Measurements from ENCODE around the gene NDUFAF7.
"Not testable (repeated sequence)": the region's sequence is repeated elsewhere in the genome, so short reads cannot be mapped to it uniquely, and the experiment has no call there.

NDUFAF7 gene, protein sequence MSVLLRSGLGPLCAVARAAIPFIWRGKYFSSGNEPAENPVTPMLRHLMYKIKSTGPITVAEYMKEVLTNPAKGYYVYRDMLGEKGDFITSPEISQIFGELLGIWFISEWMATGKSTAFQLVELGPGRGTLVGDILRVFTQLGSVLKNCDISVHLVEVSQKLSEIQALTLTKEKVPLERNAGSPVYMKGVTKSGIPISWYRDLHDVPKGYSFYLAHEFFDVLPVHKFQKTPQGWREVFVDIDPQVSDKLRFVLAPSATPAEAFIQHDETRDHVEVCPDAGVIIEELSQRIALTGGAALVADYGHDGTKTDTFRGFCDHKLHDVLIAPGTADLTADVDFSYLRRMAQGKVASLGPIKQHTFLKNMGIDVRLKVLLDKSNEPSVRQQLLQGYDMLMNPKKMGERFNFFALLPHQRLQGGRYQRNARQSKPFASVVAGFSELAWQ
- total RNA-seq, result 49.0 to 49.9 reads per million in 2 donors

DNA sequence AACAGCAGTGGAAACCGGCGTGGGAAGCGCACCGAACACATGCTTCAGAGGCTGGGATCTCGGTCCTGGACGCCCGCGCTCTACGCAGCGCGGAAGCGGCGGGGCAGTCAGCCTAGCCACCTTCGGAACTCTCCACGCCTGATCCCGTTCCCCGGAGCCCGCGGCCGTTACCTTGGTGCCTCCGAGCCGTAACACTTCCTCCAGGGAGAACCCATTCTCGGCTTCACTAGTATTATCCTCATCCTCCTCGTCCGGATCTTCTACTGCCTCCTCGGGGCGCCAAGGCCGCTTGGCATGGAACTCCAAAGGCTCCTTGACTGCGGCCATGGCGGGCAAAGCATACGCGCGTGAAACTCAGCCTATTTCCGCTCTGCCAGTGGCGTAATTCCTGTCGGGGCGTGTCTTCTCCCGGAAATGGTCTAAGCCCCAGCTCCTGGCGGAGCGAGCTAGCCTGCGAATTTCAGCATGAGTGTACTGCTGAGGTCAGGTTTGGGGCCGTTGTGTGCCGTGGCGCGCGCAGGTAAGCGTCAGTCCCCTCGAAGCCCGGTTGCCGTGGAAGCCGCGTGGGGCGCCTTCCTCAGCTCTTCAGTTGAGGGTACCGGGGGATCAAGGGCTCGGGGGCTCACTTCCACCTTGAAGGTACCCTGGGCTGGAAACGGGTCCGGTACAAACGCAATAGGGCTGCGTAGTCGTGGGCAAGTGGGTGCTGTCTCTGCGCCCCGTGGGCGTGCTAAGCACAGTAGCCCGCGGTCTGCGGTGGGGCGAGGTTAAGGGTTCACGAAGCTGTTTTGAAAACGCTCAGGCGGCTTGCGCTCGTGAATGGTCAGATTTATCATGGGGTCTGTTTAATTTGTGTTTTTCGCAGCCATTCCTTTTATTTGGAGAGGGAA lies at the start of gene NDUFAF7, which contains the start of gene CEBPZ:
NDUFAF7 (plus strand) TSS at position 418 of the 890 bp plus-strand sequence; CDS start at position 466, 48 bp downstream.
CEBPZ (minus strand) TSS at position 356 of the 890 bp plus-strand sequence; CDS start at position 327, 29 bp downstream.
- peak; percentile 58 for DNase-seq

DNA sequence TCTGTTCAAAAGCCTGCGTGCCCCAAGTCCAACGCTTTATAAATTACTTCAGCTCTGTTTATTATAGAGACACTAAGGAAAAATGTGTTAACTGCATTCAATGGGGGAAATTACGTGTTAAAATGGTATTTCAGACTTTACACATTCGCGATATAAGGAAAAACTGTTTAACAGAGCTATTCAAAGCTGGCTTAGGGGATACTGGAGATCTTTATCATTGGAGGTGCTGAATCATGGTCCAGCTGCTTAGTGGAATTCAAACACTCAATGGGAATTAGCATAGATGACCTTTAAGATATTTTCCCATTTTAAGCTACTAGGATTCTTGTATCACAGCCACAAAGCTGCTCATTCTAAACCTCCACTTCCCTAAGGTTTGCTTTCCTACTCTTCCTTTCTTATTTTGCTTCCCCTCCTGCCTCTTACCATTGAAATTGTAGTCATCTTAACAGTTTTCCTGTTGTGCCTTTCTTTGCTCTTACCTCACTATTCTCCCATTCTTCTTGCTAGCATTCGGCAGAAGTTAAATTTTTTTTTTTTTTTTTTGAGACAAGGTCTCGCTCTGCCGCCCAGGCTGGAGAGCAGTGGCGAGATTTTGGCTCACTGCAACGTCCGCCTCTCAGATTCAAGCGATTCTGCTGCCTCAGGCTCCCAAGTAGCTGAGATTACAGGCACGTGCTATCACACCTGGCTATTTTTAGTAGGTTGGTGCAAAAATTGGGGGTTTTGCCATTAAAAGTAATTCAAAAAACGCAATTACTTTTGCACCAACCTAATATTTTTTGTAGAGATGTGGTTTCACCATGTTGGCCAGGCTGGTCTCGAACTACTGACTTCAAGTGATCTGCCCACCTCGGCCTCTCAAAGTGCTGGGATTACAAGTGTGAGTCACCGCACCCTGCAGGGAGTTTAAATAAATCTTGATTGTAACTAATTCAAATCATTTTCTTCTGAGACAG lies 49.5 kb upstream of the NDUFAF7 start:
- no peak for DNase-seq

DNA sequence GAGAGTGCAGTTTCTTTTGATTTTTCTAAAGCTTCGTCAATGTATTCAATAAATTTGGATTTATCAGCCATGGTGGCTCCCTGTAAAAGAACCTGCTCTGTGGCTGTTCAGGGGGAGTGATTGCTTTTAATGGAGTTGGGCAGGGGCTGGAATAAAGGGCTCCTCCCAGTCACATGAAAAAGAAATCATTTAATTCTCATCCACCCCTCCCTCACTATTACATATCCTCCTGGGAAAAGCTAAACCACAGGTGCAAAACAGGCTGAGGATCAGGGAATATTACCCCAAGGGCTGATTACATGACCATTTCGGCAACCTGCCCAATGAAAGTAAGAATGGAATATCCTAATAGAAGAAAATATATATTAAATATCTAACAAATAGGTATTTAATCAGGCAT lies 42.9 kb upstream of the NDUFAF7 start, which contains the start of gene SULT6B1:
SULT6B1 (minus strand) TSS at position 101 of the 400 bp plus-strand sequence; CDS start at position 71, 30 bp downstream.
- no peak for DNase-seq

DNA sequence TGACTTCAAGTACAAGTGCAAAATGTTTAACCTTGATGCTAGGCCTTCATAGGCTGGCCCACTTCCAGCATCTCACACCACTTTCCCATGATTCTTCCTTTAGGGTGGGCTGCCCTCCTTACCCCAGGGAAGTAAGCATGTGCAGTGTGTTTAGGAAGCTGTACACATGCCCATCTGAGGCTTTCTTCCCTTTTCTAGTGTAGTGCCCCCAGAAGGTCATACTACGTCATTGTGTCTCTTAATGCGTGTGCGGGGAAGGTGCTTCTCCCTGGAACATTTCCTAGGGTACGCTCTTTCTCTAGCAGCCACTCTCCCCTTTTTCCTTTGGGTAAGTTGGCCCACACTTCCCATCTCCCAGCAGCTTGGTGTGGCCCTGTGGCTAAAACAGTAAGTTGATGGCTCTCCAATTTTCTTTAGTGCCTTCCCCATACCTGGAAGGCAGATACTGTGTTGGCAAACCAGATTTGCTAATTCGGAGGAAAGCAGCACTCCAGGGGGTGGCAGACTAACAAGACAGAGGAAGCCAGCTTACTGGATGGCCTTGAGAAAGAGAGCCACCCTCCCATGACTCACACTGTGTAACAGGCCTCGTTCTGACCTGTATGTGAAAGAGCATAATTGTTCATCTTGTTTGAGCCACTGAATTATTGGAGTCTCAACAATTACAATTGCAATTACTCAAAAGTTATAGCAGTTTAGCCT lies 41.9 kb upstream of the NDUFAF7 start:
- DNase-seq, result no peak

DNA sequence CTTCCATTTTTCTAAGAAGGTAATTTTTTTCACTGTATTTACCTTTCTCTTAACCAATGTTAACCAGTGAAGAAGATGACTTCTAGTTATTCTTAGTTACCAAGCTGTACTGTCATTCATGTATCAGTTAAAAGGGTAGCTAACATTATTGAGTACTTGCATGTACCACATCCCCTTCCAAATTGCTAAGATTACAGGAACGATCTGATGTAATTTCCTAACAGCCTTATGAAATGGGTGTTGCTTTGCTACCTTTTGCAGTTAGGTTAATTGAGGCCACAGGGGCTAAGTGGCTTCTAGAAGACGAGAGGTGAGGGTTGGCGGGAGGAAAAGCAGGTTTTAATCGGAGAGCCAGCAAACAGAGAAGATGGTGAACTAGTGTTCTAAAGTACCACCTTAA lies 41.2 kb upstream of the NDUFAF7 start:
- DNase-seq, result no peak

DNA sequence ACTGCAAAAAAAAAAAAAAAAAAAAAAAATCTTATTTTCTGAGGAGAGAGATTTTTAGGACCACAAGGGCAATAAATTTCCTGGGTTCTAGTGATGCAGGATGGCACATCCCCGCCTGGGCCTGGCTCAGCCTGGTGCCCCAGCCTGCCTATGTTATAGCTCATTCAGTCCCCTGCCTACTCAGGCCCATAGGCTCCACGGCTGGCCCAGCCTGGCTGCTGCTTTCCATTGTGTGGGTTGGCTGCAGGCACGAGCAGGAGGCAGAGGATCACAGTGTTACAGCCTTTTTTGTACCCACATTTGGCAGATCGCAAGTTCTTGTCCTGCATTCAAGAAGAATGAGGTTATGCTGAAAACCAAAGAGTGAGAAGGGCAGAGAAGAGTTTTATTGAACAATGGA lies 40.2 kb upstream of the NDUFAF7 start:
- DNase-seq, result no peak

DNA sequence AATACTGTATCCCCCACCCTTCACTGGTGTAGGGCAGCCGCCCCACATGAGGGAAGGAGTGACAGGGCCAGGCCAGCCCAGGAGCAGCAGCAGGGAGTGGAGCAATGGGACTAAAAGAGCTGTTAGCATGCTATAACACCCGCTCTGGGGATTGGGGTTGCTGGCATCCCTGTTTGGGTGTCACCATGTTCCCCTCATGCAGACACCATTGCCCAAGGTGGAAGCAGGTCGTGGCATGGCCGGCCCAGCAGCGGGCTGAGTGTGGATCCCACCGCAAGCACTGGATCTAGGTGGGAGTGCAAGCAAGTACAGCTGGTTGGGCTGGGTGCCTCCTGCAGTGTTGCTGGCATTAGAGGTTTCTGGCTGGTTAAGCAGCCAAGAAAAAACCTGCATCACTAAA lies 39.7 kb upstream of the NDUFAF7 start:
- no peak for DNase-seq

DNA sequence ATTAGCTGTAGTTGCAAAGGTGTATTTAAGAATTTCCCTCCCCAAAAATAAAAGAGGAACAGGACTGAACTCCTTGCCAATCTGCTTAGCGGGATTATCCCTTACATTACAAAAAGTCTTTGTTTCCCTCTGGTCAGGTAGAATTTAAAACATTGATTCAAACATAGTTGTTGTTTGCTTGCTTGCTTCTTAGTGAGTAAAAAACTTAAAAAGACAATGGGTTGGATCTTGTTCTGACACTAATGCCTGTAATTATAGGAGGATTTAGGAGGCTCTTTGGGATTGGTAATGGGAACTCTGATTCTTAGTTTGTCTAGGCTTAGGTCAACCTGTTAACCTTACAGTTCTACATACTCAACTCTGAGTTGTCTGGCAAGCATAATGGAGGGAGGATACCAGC lies 38.9 kb upstream of the NDUFAF7 start:
- DNase-seq, result no peak

DNA sequence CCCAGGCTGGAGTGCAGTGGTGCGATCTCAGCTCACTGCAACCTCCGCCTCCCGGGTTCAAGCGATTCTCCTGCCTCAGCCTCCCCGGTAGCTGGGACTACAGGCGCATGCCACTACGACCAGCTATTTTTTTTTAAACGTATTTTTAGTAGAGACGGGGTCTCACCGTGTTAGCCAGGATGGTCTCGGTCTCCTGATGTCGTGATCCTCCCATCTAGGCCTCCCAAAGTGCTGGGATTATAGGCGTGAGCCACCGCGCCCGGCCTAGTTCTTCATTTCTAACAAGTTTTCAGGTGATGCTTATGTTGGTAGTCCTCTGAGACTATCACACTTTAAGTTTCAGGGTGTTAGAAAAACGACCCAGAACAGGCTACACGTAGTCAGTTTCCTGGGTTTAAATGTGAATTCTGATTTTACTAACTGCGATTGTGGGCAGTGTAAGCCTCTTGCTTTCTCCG lies 35.6 kb upstream of the NDUFAF7 start:
- DNase-seq, result not testable (repeated sequence)

DNA sequence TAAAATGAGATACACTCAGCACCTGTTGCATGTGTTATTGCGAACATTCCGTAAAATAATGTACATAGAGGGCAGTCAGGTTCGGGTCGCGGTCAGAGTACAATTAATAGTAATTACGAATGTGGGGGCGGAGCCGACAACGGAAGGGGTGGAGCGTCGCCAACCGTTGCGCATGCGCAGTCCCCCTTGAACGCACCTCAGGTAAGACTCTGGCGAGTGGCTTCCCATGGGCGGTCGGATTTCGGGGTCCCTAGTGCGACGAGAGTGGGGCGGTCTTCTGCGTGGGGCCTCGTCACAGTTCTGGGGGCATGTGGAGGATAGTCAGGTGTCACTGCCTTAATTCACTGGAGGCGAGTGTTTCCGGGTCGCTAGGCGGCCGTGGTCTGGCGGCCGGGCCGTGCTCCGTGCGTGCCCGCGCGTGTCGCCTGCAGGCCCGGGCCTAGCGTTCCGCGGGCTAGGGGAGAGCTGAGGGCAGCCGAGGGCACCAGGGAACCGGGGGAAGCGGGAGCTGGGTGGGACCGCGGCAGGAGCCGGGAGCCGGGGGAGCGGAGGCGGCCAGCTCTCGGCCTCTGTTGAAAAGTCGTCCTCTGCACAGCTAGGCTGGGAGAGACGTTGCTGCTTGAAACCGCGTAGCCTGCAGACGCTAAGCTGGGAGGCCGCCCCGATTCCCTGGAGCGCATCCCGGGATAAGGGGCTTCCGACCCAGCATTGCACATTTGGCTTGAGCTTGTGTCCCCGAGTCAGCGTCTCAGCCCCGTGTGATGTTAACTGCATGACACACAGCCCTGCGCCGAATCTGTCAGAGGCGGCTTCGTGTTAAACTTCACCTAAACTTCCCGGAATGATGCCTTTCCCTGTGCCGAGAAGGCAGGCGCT lies 34.9 kb upstream of the NDUFAF7 start, which contains the start of gene CEBPZOS:
CEBPZOS (plus strand) TSS at position 177 of the 876 bp plus-strand sequence. CDS start 3,209 bp downstream, outside the sequence.
- peak; percentile 71 for DNase-seq

DNA sequence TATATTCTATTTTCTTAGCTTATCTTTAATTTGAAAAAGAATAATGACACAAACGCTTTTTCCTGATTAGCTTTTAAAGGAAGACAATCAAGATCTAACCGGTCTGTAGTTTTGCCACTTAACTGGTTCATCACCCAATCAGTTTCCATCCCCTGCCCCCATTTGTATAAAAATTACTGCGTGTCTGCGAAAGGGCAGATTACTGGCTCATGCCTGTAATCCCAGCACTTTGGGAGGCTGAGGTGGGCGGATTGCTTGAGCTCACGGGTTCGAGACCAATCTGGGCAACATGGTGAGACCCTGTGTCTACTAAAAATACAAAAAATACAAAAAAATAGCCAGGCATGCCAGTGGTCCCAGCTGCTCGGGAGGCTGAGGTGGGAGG lies 32.8 kb upstream of the NDUFAF7 start:
- DNase-seq, result no peak

DNA sequence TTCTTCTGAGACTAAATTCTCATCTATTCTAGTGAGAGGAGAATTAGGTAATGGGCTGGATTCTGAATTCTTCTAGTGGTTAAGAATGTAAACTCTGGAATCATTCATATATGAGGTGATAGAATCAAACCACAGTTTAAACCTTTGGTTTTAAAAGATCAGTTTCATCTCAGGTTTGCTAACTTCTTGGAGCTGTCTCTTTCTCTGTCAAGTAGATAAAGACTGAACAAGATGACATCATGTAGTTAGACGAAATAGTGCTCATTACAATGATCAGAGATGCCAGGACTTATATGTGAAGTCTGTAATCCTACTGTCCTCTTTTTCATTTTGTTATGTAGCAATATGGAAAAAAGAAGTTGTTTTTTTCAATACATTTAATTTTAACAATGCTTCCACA lies 30.2 kb upstream of the NDUFAF7 start:
- no peak for DNase-seq

DNA sequence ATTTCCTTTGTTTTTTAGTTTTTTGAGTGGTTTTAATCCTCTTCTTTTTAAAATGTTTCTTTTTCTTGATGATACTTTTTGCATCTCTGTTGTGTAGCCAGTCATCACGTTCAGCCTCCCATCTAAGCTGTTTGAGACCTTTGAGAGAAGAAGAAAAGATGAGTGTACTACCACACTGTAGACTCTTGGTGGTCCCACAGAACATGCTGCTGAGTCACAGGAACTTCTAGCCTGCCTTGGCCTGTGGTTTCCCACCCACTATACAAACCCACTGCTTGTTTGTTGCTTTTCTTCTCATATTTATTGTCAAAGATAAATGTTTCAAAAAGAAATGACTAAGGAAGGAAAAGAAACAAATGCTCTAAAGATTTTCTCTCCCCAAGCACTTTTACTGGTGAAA lies 29.7 kb upstream of the NDUFAF7 start:
- no peak for DNase-seq

DNA sequence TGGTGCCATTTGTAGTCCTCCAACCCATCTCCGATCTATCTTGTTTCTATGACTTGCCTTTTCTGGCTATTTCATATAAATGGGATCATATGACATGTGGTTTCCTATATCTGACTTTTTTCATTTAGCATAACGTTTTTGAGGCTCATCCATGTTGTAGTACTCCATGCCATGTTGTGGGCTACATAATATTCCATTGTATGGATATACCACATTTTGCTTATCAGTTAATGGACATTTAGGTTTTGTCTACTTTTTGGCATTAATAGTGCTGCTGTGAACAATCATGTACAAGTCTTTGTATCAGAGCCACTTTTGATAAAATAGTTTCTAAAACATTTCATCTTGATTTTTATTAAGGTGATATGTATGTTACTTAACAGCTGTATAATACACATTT lies 27.8 kb upstream of the NDUFAF7 start:
- DNase-seq, result no peak

DNA sequence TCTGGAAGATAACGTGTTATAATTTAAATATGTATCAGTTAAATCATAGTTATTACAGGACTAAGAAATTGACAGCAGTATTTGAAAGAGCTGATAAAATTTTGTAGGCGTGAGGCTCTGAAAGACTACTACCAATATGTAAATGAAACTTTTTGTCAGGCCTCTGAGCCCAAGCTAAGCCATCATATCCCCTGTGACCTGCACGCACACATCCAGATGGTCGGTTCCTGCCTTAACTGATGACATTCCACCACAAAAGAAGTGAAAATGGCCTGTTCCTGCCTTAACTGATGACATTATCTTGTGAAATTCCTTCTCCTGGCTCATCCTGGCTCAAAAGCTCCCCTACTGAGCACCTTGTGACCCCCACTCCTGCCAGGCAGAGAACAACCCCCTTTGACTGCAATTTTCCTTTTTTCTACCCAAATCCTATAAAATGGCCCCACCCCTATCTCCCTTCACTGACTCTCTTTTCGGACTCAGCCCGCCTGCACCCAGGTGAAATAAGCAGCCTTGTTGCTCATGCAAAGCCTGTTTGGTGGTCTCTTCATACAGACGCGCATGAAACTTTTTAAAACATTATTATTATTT lies 26.3 kb upstream of the NDUFAF7 start:
- DNase-seq, result not testable (repeated sequence)

DNA sequence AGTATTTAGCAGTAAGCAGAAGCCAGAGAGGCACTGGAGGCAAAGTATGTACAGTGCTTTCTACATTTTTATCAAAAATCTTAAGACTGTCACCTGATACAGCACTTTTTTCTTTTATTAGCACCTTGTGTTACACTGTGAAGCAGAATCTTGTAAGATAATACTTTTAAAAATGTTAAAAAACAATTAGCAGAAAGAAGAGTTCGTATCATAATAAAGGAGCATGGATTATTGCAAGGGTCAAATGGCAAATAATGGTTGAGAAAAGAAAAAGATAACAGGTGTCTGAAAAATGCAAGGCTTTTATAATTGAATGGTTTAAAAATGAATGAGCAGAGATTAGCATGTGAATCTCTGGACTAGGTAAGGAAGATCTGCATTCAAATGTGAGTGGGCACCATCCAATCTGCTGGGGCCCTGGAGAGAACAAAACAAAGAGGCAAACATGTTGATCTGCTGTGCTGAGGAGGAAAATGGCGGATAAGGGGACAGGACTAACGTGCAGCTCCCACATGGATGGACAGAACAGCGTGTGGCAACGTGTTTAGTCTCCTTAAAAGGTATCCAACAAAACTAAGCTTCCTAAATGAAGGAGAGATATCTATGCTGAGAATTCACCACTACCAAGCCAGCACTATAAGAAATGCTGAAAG lies 25.6 kb upstream of the NDUFAF7 start:
- no peak for DNase-seq

DNA sequence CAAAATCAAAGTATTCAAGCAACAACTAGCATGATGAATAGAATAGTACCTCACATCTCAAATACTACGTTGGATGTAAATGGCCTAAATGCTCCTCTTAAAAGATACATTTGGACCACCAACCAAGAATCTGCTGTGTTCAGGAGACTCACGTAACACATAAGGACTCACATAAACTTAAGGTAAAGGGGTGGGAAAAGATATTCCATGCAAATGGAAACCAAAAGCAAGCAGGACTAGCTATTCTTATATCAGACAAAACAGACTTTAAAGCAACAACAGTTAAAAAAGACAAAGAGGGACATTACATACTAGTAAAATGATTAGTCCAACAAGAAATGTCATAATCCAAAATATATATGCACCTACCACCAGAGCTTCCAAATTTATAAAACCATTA lies 24.7 kb upstream of the NDUFAF7 start:
- DNase-seq, result not testable (repeated sequence)

DNA sequence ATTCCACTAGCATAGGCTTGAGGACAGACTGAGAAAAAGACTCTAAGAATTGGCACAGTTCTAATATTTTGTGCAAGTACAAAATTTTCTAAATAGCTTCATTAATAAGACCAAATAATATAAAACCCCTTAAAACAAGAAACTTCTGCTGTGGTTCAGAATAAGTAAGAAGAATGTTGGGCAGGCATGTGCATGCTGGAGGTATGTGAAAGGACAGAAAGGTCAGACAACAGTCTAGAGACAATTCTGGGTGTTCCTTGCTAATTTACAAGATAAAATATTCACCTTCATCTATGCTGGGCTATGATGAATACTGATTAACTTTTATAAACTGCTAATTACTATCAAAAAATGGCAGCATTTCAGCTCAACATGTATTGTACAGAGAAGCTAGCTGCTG lies 20.2 kb upstream of the NDUFAF7 start:
- DNase-seq, result no peak

DNA sequence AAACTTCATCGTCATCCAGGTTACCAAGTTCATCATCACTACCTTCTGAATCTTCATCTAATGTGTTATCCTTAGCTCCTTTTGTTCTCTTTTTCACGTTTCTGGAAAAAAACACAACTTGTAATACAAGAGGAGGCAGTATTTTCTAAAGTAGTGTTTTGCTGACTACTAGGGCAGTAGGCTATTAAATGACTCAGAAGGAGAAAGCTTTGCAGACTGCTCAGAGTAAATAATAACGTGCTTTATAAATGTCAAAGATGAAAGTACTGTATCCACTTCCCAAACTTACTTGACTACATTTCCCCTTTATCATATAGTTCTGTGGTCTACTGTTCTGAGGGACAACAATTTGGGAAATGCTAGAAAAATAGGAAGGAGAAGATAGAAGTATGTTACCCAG lies 19.5 kb upstream of the NDUFAF7 start:
- DNase-seq, result no peak
